Bronchial epithelial cell (primary cell): Measurements from ENCODE around the gene GRIK3. TPM values are rescaled to one million over a fixed set of nuclear protein-coding genes. Genes with fewer than 3 reads are reported as not detected.

Source experiments
- DNase-seq: peaks from one replicate; pipeline ENCODE4 v3.0.0-alpha.2; 2010; ENCODE audit warnings: low read depth
- FAIRE-seq: peaks from 2 replicates; lab custom pipeline; 2011; peaks lifted over from hg19 to GRCh38; lab: Jason Lieb, UNC
- H3K27me3 ChIP-seq: 2 replicates; pipeline ENCODE4 v1.5.1; 2011; ENCODE audit warnings: low read length; ENCODE audit not compliant: control insufficient read depth, insufficient read depth
- H3K36me3 ChIP-seq: 2 replicates; pipeline ENCODE4 v1.5.1; 2011; ENCODE audit warnings: low read length; ENCODE audit not compliant: control insufficient read depth, insufficient read depth
- H3K4me3 ChIP-seq: 2 replicates; pipeline ENCODE4 v1.5.1; 2011; ENCODE audit warnings: mild to moderate bottlenecking, low read depth, low read length, control low read depth
- CTCF ChIP-seq: IDR thresholded peaks from 2 replicates; pipeline ENCODE4 v1.5.1; 2011; ENCODE audit warnings: mild to moderate bottlenecking, moderate library complexity, low read length, control low read depth, inconsistent platforms; ENCODE audit not compliant: insufficient read depth, severe bottlenecking
- total RNA-seq: library from RNA; depleted of rRNA; stranded (reverse); fragments of >200 nt; gene quantifications from 2 replicates; pipeline ENCODE4 v1.2.1, GENCODE V29; 2014

The GRIK3 gene
- total RNA-seq, 1 donor from 2014 or later, result under 0.01 TPM

- DNase-seq (no peak), FAIRE-seq (no peak)
- H3K27me3 ChIP-seq, result no peaks in the 10 kb centered on the region
- TF ChIP-seq CTCF, result no peak
- no peak overlapping the region for H3K4me3 ChIP-seq
- H3K36me3 ChIP-seq, result no peaks in the 10 kb centered on the region
Observed at GRCh38 chr1:36843906-36844610, 190.3 kb downstream of the GRIK3 start.

DNA sequence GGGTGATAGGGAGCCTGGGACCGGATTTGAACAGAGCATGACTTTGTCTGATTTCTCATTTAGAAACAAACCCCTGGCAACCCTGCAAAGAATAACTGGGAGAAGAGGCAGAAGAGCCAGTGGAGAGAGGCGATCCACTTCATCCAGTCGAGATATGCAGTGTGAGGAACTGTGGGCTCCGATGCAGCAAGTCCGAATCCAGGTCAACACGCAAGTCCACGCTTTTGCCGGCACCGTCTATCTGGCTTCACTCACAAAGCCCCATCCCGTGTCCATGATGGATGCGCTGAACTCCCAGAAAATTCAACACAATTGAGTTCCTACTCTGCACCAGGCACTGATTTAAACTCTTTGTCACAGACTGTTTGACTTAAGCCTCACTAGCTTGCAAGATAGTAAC is 191.3 kb downstream of the GRIK3 start:
- H3K36me3 ChIP-seq, result no peaks in the 10 kb centered on the region
- H3K4me3 ChIP-seq, result no peak overlapping the region
- H3K27me3 ChIP-seq, result no peaks in the 10 kb centered on the region
- no peak for FAIRE-seq
- TF ChIP-seq CTCF, result no peak
- DNase-seq, result no peak

DNA sequence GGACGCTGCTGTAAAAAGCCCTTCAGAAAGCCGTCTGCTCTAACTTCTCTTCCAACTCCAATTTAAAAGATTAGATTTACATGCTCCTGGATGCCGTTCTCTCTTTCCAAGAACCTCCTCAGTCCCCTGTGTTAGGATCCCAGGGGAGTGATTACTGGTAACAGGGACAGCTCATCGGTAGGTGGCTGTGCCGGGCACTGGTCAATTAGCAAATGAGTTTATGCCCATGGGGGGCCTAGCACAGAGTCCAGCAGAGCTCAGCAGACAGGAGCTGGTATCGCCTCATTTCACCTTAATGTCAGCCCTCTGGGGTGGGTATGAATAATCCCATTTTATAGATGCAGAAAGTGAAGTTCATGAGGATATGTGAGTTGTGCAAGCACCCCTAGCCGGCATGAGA is 191.9 kb downstream of the GRIK3 start:
- no peak for TF ChIP-seq CTCF
- no peaks in the 10 kb centered on the region for H3K36me3 ChIP-seq
- no peak overlapping the region for H3K4me3 ChIP-seq
- no peak for DNase-seq
- H3K27me3 ChIP-seq, result no peaks in the 10 kb centered on the region
- FAIRE-seq, result no peak

DNA sequence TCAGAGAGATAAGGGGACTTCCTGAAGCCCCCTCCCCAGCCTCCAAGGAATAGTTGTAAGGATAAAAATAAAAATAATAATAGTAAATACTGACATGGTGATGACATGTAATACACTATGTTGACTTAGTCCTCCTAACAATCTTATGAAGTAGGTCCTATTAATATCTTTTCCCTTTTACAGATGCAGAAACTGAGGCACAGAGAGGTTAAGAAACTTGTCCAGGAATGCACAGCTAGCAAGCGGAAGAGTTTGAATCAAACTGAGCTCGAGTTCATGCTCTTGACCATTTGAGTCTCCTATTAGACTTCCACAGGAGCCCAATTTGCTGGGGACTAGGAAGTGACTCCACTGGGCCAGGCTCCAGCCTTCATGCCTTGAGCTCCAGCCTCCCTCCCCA is 194.8 kb downstream of the GRIK3 start:
- FAIRE-seq, result no peak
- no peak overlapping the region for H3K4me3 ChIP-seq
- no peaks in the 10 kb centered on the region for H3K27me3 ChIP-seq
- DNase-seq, result no peak
- no peaks in the 10 kb centered on the region for H3K36me3 ChIP-seq
- TF ChIP-seq CTCF, result no peak

- no peak overlapping the region for H3K4me3 ChIP-seq
- H3K27me3 ChIP-seq, result no peaks in the 10 kb centered on the region
- H3K36me3 ChIP-seq, result no peaks in the 10 kb centered on the region
- no peak for TF ChIP-seq CTCF
- FAIRE-seq, result no peak
- no peak for DNase-seq
Observed at GRCh38 chr1:36838888-36839287, 195.4 kb downstream of the GRIK3 start.

- TF ChIP-seq CTCF, result no peak
- Histone ChIP-seq H3K36me3 (no peaks in the 10 kb centered on the region), H3K27me3 (no peaks in the 10 kb centered on the region), H3K4me3 (no peak overlapping the region)
- DNase-seq (no peak), FAIRE-seq (no peak)
Observed at GRCh38 chr1:36836916-36837315, 197.4 kb downstream of the GRIK3 start.
